Thyroid gland (tissue), 4 donors: ENCODE data around the gene ALDH3A1.

ENCODE experiments used
- POLR2A ChIP-seq, 2 donors: fragments of 450-650 bp; IDR thresholded peaks; one replicate each; pipeline ENCODE4 v1.6.1; 2017; ENCODE audit warnings: antibody characterized with exemption in 2 of 2, mild to moderate bottlenecking in 2 of 2, moderate library complexity in 1 of 2
- TF ChIP-seq, protein P1 (sequence below), 6 experiments: fragments of 200-600 bp in 3 of 6; fragments of 450-650 bp in 3 of 6; sonication (generic) in 3 of 6; IDR thresholded peaks; one replicate each; pipeline ENCODE4 v1.5.1; 2016 to 2019; ENCODE audit warnings: antibody characterized with exemption in 6 of 6, mild to moderate bottlenecking in 2 of 6, inconsistent platforms in 1 of 6, moderate library complexity in 1 of 6

DNA sequence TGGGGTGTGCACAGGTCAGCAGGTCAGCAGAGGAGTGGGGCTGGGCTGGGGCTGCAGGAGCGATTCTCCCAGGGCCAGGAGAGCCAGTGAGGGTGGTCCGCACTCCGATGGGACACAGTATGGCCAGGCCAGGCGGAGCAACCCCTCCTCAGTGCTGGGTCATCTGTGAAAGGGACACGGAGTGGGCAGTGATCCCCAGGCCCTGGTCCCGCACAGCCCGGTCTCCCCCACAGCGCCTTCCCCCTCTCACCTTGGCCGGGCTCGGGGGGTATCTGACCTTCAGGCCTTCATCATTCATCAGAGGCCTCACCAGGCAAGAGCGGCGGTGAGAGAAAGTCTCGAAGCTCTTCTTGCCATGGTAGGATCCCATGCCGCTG is 10.0 kb downstream of the ALDH3A1 start:
- TF ChIP-seq, protein P1, sequence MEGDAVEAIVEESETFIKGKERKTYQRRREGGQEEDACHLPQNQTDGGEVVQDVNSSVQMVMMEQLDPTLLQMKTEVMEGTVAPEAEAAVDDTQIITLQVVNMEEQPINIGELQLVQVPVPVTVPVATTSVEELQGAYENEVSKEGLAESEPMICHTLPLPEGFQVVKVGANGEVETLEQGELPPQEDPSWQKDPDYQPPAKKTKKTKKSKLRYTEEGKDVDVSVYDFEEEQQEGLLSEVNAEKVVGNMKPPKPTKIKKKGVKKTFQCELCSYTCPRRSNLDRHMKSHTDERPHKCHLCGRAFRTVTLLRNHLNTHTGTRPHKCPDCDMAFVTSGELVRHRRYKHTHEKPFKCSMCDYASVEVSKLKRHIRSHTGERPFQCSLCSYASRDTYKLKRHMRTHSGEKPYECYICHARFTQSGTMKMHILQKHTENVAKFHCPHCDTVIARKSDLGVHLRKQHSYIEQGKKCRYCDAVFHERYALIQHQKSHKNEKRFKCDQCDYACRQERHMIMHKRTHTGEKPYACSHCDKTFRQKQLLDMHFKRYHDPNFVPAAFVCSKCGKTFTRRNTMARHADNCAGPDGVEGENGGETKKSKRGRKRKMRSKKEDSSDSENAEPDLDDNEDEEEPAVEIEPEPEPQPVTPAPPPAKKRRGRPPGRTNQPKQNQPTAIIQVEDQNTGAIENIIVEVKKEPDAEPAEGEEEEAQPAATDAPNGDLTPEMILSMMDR (IDR thresholded peaks at IDR 0.05): no peak
- no peak for TF ChIP-seq POLR2A (IDR thresholded peaks at IDR 0.05)
